ENCODE measurements around the gene ELF2.
"Not testable (repeated sequence)": the region's sequence is repeated elsewhere in the genome, so short reads cannot be mapped to it uniquely, and the experiment has no call there.

The ELF2 gene

DNA sequence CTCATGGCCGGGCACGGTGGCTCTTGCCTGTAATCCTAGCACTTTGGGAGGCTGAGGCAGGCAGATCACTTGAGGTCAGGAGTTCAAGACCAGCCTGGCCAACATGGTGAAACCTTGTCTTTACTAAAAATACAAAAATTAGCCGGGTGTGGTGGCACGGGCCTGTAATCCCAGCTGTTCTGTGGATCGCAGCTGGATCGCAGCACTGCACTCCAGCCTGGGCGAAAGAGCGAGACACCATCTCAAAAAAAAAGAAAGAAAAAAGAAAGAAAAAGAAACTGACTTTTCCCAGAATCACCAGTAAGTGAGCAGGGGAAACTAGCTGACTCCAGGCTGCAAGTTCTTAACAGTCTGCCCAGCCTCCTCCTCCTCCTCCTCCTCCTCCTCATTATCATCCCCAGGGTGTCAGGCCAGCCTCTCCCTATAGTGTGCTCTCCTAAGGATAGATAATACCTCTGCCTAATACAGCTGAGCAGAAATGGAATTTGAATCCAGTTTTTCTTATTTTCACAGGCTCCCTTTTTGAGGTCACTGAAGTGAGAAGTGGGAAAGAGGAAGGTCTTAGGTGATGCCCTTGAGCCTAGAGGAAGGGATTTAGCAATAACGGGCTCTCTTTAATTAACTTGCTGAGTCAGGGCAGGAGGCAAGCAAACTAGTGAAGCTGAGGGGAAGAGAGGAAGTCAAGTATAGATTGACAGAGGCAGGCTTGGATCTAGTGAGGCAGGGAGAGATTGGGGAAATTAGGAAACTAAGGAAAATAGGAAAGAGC is 11.8 kb upstream of the ELF2 start:
- DNase-seq (ENCODE audit: low read depth), result no peak

DNA sequence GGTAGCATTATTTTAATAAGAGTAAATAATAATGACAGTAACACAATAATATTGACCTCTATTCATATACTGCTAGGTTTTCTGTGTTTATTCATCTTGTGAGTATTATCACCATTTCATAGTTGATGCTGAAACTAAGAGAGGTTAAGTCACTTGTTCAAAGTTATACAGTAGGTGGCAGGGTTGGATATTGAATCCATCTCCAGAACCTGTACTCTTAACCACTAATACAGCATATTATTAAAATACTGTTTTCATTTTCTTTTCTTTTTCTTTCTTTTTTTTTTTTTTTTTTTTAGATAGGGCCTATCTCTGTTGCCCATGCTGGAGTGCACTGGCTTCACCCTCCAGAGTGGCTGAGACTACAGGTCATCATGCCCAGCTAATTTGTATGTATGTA is 7.1 kb upstream of the ELF2 start:
- no peak for DNase-seq (ENCODE audit: low read depth)

DNA sequence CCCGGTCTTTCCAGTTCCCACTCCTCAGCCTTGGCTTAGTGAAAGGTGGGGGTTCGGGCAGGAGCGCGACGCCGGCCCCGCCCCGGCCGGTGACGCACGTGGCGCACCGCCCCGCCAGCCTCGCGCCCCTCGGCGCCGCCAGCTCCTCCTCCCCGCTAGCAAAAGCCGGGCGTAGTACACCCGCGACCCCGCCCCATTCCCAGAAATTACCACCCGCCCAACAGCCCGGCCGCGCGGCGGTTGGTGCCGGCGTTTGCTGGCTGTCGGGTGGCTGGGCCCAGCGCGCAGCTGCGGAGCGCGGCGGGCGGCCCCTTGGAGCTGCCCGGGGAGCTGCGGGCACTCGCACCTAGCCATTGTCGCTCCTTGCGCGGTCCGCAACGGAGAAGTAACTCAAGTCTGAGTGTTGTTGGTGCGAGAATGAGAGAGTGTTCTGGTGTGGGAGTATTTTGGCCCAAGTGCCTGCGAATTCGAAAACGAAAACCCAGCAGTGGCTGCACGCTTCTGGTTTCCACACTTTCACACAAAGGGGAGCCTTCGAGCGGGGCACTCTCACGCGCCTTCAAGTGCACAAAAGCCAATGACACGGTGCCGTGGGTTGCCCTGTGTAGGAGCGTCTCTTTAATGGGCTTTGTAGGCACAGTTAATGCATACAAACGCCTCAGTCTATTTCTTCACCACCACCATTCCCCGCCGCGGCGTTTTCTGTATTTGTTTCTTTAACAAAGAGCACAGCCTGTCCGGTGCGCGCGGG is 1.0 kb upstream of the ELF2 start:
- peak; percentile 85 for DNase-seq (ENCODE audit: low read depth)

DNA sequence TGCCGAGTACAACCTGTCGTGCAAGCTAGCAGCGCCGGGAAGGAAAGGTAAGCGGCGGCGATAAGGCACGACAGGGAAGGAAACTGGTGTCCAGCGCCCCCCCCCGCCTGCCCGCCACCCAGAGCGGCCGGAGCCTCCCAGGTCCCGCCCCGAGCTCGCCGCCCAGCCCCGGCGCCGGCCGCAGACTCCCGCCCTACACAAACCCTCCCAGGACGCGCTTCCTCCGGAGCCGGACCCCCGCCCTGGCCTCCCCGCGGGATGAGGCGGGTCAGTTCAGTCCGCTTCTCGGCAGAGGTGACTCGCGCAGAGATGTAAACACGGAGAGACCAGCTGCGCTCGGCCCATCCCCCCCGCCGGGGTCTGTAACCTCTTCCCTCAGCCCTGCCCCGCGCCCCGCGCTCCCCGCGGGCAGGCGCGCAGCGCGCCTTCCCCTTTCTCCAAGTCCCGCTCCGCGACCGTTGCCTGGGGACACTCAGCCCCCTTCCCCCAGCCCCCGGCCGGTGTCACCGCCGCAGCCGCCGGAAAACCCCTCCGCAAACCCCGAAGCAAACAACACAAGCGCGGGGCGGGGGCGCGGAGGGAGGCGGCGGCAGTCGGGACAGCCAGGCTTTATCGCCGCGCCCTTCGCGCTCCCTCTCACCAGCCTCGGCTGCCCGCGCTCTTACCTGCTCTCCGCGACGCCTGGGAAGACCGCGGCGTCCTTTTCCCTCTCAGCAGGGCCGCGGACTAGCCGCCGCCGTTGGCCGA is 543 bp downstream of the ELF2 start:
- DNase-seq (ENCODE audit: low read depth), result peak; percentile 54

DNA sequence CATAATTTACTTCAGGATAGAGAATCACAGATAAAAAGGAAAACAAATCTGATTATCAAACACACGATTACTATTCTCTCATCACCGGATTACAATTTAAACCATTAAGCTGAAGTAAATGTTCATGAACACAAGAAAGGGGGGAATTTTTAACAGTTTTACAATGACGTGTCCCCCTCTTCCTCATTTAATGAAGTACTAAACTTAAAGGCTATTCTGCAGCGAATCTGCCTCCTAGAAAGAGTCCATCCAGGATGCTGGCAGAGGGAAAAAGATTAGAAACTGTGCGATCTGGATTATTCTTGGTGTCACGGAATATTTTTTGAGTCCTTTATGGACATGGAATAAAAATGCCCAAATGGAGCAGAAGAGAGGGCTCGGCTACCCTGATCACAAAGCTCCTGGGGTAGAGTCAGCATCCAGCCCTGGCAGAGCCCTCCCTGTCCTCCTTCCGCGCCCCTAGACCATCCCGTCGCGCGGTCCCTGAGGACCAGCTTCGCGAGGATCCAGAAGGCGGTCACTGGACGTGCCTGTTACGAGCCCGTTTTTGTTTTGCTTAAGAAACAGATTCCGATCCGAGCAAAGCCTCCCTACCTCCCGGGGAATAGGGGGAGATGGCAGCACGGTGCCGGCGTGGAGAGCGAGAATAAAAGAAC is 1.2 kb downstream of the ELF2 start:
- DNase-seq (ENCODE audit: low read depth), result no peak

DNA sequence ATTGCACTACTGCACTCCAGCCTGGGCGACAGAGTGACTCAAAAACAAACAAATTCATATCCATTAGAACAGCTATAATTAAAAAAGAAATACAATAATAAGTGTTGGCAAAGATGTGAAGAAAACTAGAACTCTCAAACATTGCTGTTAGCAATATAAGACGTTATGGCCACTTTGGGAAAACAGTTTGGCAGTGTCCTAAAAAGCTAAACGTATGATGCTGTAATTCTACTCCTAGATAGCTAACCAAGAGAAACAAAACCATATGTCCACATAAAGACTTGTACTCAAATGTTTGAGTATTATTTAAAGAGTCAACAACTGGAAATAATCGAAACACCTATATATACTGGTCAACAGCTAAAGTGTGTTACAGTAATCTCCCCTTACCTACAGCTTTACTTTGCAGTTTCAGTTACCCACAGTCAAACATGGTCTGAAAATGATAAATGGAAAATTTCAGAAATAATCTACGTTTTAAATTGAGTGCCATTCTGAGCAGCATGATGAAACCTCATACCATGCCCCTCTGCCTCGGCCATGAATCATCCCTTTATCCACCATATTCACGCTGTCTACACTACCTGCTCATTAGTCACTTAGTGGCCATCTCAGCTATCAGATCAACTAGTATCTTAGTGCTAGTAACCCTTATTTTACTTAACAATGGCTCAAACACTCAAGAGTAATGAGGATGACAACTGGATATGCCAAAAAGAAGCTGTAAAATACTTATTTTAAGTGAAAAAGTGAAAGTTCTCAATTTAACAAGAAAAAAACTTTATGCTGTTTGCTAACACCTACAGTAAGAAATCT is 4.9 kb downstream of the ELF2 start:
- DNase-seq (ENCODE audit: low read depth), result no peak

DNA sequence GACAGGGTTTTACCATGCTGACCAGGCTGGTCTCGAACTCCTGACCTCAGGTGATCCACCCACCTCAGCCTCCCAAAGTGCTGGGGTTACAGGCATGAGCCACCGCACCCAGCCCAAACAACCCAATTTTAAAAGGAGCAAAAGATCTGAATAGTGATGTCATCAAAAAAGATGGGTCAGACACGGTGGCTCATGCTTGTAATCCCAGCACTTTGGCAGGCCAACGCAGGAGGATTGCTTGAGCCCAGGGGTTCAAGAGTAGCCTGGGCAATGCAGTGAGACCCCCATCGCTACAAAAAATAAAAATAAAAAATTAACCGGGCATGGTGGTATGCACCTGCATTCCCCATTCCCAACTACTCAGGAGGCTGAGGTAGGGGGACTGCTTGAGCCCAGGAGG is 6.1 kb downstream of the ELF2 start:
- no peak for DNase-seq (ENCODE audit: low read depth)

DNA sequence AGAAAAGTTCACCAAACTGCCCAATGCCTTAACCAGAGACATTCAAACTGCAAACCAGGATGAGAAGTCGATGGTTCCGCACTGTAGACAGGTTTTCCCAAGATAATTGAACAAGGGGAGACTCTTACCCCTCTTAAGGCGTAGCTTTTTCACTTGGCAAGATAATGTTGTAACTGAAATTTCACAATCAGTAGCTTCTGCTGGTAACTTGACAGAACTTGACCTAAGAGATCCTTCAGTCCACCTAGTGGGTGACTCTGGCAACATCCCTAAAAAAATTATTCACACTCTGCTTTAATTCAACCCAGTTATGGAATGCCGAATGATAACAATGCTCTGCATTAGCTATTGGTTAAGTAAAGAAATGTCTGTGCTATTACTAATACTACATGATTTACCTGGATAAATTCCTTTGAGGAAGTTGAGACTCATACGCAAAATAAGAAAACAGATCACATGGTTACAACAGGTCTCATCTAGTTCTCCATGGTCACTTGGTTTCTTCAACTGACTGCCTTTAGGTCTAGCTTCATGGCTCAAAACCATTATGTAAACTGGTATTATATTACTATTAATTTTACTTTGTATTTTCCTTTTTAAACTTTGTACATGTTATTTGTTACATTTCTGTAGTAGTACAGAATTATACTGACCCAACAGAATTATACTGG is 9.1 kb downstream of the ELF2 start:
- DNase-seq (ENCODE audit: low read depth), result no peak

DNA sequence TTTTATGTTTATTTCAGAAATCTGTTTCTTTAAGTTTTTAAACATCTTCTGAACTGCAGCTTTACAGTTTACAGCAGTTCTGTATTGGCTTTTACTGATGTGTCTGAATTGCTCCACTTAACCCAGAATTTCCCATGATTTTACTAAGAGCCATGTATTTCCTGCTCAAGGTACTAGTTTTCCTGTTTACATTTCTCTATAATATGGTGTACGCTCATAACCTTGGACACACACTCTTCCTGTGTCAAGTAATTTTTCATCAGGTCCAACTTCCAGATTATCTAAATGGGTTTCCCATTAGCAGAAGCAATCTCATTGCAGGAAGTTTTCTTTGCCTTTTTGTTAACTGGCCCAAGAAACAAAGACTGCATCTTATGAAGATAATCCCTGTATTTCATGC is 12.3 kb downstream of the ELF2 start:
- DNase-seq (ENCODE audit: low read depth), result no peak

DNA sequence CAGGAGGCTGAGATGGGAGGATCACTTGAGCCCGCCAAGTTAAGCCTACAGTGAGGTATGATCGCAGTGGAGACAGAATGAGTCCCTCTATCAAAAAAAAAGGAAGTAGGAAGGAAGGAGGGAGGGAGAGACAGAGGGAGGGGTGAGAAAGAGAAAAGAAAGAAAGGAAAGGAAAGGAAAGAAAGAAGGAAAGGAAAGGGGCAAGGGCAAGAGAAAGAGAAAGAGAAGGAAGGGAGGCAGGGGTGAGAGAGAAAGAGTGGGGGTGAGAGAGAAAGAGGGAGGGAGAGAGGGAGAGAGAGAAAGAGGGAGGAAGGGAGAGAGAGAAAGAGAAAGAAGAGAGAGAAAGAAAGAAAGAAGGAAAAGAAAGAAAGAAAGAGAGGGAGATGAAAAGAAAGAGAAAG is 13.2 kb downstream of the ELF2 start:
- DNase-seq (ENCODE audit: low read depth), result no peak

DNA sequence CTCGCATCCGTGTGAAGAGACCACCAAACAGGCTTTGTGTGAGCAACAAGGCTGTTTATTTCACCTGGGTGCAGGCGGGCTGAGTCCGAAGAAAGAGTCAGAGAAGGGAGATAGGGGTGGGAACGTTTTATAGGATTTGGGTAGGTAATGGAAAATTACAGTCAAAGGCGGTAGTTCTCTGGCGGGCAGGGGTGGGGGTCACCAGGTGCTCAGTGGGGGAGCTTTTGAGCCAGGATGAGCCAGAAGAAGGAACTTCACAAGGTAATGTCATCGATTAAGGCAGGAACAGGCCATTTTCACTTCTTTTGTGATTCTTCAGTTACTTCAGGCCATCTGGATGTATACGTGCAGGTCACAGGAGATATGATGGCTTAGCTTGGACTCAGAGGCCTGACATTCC is 19.0 kb downstream of the ELF2 start:
- DNase-seq (ENCODE audit: low read depth), result not testable (repeated sequence)

DNA sequence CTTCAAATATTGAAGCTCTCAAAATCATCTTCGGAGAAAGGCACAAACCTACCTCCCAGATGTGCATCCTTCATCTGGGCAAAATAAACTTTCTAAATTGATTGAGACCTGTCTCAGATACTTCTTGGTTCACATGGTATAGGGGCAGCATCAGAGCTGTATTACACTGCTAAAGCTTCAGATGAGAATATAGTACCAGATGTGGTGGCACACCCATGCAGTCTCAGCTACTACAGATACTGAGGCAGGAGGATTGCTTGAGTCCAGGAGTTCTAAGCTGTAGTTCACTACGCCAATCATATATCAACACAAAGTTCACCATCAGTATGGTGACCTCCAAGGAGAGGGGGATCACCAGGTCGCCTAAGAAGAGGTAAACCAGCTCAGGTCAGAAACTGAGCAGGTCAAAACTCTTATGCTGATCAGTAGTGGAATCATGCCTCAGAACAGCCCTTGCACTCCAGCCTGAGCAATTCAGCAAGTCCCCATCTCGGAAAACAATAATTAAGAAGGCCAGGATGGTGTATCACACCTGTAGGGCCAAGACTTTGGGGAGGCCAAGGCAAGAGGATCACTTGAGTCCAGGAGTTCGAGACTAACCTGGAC is 22.0 kb downstream of the ELF2 start:
- DNase-seq (ENCODE audit: low read depth), result no peak

DNA sequence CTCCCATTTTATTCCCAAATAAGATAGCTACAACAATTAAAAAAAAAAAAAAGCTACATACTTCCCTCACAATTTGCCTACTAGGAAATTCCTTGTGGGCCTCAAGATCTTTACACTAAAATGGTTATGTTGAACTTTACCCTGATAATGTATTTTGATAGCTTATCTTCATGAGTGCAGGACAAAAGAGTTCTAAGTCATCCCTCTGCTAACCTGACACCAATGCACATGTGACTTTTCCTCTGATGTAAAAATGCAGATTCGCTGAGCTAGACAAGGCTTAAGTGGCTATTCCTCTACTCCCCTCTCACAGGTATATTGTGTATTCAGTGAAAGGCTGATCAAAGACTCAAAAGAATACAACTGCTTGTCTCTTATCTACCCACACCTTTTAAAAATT is 22.5 kb downstream of the ELF2 start:
- DNase-seq (ENCODE audit: low read depth), result no peak

DNA sequence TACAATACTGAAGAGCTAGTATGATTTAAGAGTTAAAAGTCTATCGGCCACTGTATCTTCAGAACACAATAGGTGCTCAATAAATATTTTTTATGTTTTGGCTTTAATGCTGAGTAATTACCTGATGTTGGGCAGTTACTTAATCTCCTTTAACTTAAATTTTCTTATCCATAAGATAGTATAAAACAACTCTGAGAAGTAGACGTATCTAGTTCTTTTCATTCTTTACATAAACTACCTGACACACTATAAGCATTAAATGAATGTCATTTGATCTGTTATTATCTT is 22.9 kb downstream of the ELF2 start:
- no peak for DNase-seq (ENCODE audit: low read depth)

DNA sequence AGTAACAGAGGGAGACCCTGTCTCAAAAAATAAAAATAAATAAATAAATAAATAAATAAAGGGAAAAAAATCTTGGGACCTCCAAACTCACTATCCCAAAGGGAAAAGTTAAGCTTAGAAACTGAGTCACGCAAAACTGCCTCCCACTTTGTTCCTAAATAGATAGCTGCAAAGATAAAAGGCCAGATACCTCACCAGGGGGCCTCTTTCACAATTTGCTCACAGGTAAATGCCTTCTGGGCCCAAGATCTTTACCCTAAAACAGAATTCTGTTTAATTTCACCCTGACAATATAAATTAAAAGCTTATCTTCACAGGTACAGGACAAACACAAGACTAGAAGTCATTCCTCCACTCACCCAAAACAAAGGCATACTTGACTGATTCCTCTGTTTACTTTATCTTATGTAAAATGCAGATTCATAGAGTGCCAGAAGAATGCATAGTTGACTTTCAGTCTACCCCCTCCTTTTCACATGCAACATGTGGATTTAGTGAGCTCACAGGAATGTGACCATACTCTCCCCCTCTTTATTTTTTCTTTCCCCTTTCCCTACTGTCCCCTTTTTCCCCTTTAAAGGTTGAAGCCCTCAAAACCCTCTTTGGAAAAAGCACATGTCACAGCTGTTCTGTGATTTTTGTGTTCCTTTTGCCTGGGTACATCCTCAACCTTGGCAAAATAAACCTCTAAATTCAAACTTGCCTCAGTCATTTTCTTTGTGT is 23.4 kb downstream of the ELF2 start:
- DNase-seq (ENCODE audit: low read depth), result no peak

DNA sequence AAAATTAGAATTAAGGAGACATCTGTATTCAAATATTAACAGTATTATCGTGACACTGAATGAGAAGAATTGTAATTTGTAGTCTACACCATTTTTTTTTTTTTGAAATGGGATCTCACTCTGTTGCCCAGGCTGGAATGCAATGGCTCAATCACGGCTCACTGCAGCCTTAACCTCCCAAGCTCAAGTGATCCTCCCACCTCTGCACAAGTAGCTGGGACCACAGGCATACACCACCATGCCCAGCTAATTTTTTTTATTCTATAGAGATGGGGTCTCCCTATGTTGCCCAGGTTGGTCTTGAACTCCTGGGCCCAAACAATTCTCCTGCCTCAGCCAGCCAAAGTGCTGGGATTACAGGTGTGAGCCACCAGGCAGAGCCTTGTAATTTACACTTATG is 24.8 kb downstream of the ELF2 start:
- no peak for DNase-seq (ENCODE audit: low read depth)

DNA sequence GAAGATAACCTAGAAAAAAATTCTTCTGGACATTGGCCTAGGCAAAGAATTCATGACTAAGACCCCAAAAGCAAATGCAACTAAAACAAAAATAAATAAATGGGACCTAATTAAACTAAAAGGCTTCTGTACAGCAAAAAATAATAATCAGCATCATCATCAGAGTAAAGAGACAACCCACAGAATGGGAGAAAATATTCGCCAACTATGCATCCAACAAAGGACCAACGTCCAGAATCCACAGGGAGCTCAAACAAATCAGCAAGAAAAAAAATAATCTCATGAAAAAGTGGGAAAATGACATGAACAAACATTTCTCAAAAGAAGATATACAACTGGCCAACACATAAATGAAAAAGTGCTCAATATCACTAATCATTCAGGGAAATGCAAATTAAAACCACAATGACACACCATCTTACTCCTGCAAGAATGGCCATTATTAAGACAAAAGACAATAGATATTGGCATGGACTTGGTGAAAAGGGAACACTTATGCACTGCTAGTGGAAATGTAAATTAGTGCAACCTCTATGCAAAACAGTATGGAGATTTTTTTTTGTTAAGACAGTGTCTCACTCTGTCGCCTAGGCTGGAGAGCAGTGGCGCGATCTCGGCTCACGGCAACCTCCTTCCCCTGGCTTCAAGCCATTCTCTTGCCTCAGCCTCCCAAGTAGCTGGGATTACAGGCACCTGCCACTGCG is 29.9 kb downstream of the ELF2 start:
- no peak for DNase-seq (ENCODE audit: low read depth)

DNA sequence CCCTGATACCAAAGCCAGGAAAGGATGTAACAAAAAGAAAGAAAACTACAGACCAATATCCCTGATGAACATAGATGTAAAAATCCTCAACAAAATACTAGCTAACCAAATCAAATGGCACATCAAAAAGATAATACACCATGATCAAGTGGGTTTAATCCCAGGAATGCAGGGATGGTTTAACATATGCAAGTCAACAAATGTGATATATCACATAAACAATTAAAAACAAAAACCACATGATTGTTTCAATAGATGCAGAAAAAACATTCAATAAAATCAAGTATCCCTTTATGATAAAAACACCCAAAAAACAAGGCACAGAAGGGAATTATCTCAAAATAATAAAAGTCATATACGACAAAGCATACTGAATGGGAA is 31.5 kb downstream of the ELF2 start:
- no peak for DNase-seq (ENCODE audit: low read depth)

DNA sequence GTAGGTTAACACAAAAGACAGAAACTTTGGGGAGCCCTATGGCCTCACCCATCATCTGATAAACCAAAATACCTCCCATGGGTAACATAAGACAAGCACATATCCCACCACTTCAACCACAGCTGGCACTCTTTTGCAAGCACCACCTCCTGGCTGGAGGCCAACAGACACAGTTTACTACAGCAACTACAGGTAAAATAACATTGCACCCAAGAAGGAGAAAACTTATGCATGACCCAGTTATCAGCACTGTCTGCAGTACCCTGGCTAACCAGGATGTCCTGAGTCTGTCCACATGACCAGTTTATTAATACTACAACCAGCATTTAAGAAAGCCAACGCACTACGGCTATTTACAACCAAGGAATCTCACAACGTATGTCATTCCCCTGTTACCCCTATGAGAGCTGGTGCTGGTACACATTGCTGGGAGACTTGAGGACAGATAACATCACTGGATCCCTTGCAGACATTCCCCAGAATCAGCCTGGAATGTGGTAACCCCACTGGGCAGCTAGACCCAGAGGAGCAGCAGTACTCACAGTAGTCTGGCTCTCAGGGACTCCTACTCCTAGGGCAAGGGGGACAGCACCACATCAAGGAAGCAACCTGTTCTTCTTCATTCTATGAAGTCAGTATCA is 32.0 kb downstream of the ELF2 start:
- no peak for DNase-seq (ENCODE audit: low read depth)
